Ovary (tissue), 9 donors: Measurements from ENCODE around the gene CBR3. TPM values are rescaled to one million over a fixed set of nuclear protein-coding genes. Genes with fewer than 3 reads are reported as not detected.
"Not testable (repeated sequence)": the region's sequence is repeated elsewhere in the genome, so short reads cannot be mapped to it uniquely, and the experiment has no call there.

Experiments used
- DNase-seq, 5 donors: peaks; one replicate each; pipeline ENCODE4 v3.0.0-alpha.2; 2019 to 2020
- H3K27ac ChIP-seq, 2 donors: fragments of 200-600 bp; one replicate each; pipeline versions ENCODE4 v1.5.1 to v1.8.0; 2019 to 2022
- H3K27me3 ChIP-seq: fragments of 200-600 bp; one replicate; pipeline ENCODE4 v1.8.0; 2022
- H3K36me3 ChIP-seq: fragments of 200-600 bp; sonication (generic); one replicate; pipeline ENCODE4 v1.5.1; 2019
- H3K4me1 ChIP-seq: one replicate; pipeline ENCODE4 v1.8.1; 2013; ENCODE audit warnings: mild to moderate bottlenecking, moderate library complexity; ENCODE audit not compliant: insufficient read depth
- H3K4me3 ChIP-seq: fragments of 200-600 bp; sonication (generic); one replicate; pipeline ENCODE4 v1.5.1; 2017
- H3K9me3 ChIP-seq, 2 donors: fragments of 200-600 bp in 1 of 2; sonication (generic) in 1 of 2; one replicate each; pipeline versions ENCODE4 v1.5.1 to v1.8.1; 2013 to 2019; ENCODE audit warnings: mild to moderate bottlenecking in 1 of 2, moderate library complexity in 1 of 2
- EP300 ChIP-seq: sonication (generic); formaldehyde crosslinking; IDR thresholded peaks from one replicate; pipeline ENCODE4 v1.6.1; 2017; ENCODE audit warnings: antibody characterized with exemption
- POLR2A ChIP-seq: fragments of 450-650 bp; IDR thresholded peaks from one replicate; pipeline ENCODE4 v1.6.1; 2017; ENCODE audit warnings: antibody characterized with exemption, mild to moderate bottlenecking, moderate library complexity
- WGBS, 3 donors: extraction: QIAGEN DNeasy Blood & Tissue Kit in 1 of 3; methylation state at CpG; one replicate each; pipeline versions ENCODE4 v1.1.5 to v1.1.7; 2013 to 2017; 5-methylcytosine and 5-hydroxymethylcytosine counted together
- intact Hi-C, 4 donors: fragments of 100-400 bp; cut with DNase I; formaldehyde crosslinking; loops; one replicate each; pipeline versions ENCODE4 v1.11.0 to v1.15.1; 2022 to 2023
- polyA plus RNA-seq, 2 donors: library from polyadenylated mRNA; stranded (reverse); fragments of 200-250 nt in 1 of 2; fragments of 350-450 nt in 1 of 2; fragmentation: Illumina TruSeq in 1 of 2; extraction: RNeasy Lipid Tissue Mini Kit (QIAGEN cat#74804) in 1 of 2; gene quantifications; one replicate each; pipeline ENCODE4 v1.2.3, GENCODE V29; 2013 to 2014
- total RNA-seq, 7 donors: library from RNA; depleted of rRNA in 2 of 7; stranded (reverse); fragments of >200 nt in 2 of 7; fragmentation: NEBNext Ultra II Directional in 3 of 7; extraction: Animal tissue kit (Norgen Biotek cat#: 25700) in 3 of 7; gene quantifications; one replicate each; pipeline versions ENCODE4 v1.1.0 to v1.2.4, GENCODE V29; 2016 to 2023
- TF ChIP-seq, protein P1 (sequence below), 3 donors: fragments of 450-650 bp in 2 of 3; fragments of 200-600 bp in 1 of 3; IDR thresholded peaks; one replicate each; pipeline versions ENCODE4 v1.5.1 to v1.8.0; 2016 to 2022; ENCODE audit warnings: antibody characterized with exemption in 3 of 3, mild to moderate bottlenecking in 1 of 3
- donor health status: DM: no; HTN: no; CAD: no; lungs with moderate emphysema.
- donor health status: DM: no; HTN: no; CAD: no.
- donor health status: Bipolar disorder and iron deficiency.
- donor health status: DM: yes; HTN: yes; CAD: no.
- donor health status: DM: no; HTN: no; CAD: no.
- donor health status: DM: yes; HTN: yes; CAD: no.

CBR3 gene
- total and polyA plus RNA-seq, 9 donors: 3.5 to 22.6 (median 11.7) TPM

DNA sequence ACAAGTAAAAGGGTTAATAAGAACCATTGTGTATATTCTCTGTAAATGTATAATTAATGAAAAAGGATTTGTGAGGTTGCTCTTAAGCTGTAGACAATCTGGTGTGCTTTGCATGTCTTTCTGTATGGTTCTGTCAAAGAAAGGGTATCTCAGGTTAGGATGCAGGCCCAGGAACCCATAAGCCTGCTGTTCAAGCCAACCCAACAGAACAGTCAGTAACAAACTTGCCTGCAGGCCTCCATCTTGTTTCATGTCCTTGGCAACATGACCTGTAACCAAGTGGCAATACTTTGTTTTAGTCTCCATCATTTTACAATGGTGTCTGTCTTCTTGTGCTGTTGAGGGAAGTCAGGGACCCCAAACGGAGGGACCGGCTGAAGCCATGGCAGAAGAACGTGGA, 35.9 kb upstream of the CBR3 start:
- WGBS, 3 donors: 79 to 99% (median 98%) methylated on average over 3 of the region's 3 CpGs
- Histone ChIP-seq H3K4me1 (no peaks in the 10 kb centered on the region), H3K27me3 (no peaks in the 10 kb centered on the region), H3K27ac (no peak overlapping the region), H3K4me3 (no peak overlapping the region), H3K9me3 (no peaks in the 10 kb centered on the region), H3K36me3 (no peaks in the 10 kb centered on the region)
- no peak for TF ChIP-seq EP300
- no peak for TF ChIP-seq POLR2A
- TF ChIP-seq, protein P1, sequence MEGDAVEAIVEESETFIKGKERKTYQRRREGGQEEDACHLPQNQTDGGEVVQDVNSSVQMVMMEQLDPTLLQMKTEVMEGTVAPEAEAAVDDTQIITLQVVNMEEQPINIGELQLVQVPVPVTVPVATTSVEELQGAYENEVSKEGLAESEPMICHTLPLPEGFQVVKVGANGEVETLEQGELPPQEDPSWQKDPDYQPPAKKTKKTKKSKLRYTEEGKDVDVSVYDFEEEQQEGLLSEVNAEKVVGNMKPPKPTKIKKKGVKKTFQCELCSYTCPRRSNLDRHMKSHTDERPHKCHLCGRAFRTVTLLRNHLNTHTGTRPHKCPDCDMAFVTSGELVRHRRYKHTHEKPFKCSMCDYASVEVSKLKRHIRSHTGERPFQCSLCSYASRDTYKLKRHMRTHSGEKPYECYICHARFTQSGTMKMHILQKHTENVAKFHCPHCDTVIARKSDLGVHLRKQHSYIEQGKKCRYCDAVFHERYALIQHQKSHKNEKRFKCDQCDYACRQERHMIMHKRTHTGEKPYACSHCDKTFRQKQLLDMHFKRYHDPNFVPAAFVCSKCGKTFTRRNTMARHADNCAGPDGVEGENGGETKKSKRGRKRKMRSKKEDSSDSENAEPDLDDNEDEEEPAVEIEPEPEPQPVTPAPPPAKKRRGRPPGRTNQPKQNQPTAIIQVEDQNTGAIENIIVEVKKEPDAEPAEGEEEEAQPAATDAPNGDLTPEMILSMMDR (IDR thresholded peaks at IDR 0.05): no peak
- intact Hi-C loops: no loop called here
- no peak for DNase-seq

DNA sequence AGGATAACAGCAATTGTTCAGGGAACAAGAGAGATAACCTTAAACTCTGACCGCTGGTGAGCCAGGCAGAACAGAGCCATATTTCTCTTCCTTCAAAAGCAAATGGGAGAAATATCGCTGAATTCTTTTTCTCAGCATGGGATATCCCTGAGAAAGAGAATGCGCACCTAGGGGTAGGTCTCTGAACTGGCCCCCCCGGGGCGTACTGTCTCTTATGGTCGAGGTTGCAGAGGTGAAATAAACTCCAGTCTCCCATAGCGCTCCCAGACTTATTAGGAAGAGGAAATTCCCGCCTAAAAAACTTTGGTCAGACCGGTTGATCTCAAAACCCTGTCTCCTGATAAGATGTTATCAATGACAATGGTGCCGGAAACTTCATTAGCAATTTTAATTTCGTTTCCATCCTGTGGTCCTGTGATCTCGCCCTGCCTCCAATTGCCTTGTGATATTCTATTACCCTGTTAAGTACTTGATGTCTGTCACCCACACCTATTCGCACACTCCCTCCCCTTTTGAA, 35.1 kb upstream of the CBR3 start:
- intact Hi-C loops, H3K4me3 ChIP-seq, H3K36me3 ChIP-seq, H3K9me3 ChIP-seq, DNase-seq, H3K27ac ChIP-seq, H3K4me1 ChIP-seq, H3K27me3 ChIP-seq: not testable (repeated sequence)
- WGBS, 3 donors: 41 to 47% (median 46%) methylated on average over 13 of the region's 13 CpGs

DNA sequence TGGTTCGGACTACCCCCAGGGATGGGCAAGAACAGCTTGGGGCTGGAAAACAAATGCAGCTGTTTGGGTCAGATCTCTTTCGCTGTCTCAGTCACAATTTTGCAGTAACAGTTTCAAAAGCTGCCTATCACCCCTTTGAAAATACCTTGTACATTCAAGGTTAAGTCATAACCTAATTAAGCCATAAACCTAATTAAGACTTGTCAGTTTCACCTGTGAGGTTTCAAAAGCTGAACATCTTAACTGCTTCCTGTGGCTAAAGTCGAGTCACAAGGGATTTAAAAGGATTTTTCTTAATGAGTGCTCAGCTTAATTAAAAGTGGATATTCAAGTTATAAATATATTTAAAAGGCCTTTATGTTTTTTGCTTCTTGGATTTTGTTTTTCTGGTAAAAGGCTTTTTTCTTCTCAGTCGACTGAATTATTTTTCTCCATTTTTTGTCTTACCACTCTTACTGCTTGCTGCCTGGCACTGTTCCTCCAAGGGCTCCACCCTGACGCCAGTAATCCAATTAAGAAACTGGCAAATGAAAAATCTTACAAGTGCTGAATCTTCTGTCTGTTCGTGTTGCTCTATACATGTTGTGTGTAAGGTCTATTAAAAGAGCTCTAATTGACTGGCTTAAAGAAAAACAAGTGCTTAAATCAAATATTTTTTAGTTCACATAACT, 33.8 kb upstream of the CBR3 start:
- 62 to 81% (median 77%) methylated on average over 6 of the region's 6 CpGs for WGBS, 3 donors
- Histone ChIP-seq H3K4me3 (no peak overlapping the region), H3K4me1 (peaks cover 3% of the 10 kb centered on the region), H3K9me3 (no peaks in the 10 kb centered on the region), H3K36me3 (no peaks in the 10 kb centered on the region), H3K27ac (no peak overlapping the region), H3K27me3 (no peaks in the 10 kb centered on the region)
- DNase-seq: no peak
- TF ChIP-seq POLR2A: no peak
- TF ChIP-seq, protein P1 (IDR thresholded peaks at IDR 0.05): no peak
- TF ChIP-seq EP300: no peak
- intact Hi-C loops: no loop called here

DNA sequence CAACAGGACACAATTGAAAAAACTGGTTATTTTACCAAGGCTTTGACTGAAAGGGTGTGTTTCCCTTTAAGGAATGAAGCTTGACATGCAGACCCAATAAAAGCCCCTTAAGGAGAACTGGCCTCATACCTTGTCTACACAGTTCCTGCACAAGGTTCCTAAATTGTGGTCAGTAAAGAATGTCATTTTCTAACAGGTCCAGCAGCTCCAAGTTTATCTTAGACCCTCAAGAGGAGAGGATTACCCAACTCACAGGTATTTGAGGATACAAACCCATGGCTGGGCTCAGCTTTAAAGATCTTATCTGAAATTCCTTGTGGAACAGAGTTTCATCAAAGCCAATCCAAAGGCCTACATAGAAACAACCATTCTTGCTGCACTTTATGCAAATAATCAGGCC, 31.4 kb upstream of the CBR3 start:
- H3K4me3 ChIP-seq: no peak overlapping the region
- H3K27ac ChIP-seq: no peak overlapping the region
- TF ChIP-seq EP300 (no peak), POLR2A (no peak)
- TF ChIP-seq, protein P1 (IDR thresholded peaks at IDR 0.05): no peak
- H3K36me3 ChIP-seq: no peaks in the 10 kb centered on the region
- H3K4me1 ChIP-seq: peaks cover 3% of the 10 kb centered on the region
- no peaks in the 10 kb centered on the region for H3K9me3 ChIP-seq
- DNase-seq: no peak
- H3K27me3 ChIP-seq: no peaks in the 10 kb centered on the region
- intact Hi-C loops: no loop called here
